Measurements from ENCODE around the gene SEC24B. TPM values are rescaled to one million over a fixed set of nuclear protein-coding genes. Genes with fewer than 3 reads are reported as not detected.

The SEC24B gene
- total and polyA plus RNA-seq, 10 of the 15 experiments (the other 5 are each of a cell fraction or from before 2014, with no cell fraction given): 6.4 to 43.2 (median 16.0) TPM

GRCh38 chr4:109497511-109497910, 63.9 kb downstream of the SEC24B start:
- ChIA-PET CTCF (no interaction called here), SMC1A (ENCODE audit: uncharacterized antibody, unreplicated experiment) (interaction anchor here (1.5 kb wide), 1 partner anchor 74 kb away, joined by 3 read pairs; no protein-coding TSS in a partner anchor), RAD21 (ENCODE audit: unreplicated experiment) (interaction anchor here (0.8 kb wide), 1 partner anchor 308 kb away, joined by 3 read pairs; no protein-coding TSS in a partner anchor), POLR2A (no interaction called here)
- no peaks in the 10 kb centered on the region for H3K27me3 ChIP-seq (replicated peaks in 1 of 2; ENCODE audit: control insufficient read depth in 2 of 2, insufficient read depth in 2 of 2, low read length in 1 of 2)
- no peak overlapping the region for H3K9ac ChIP-seq (ENCODE audit: control insufficient read depth, insufficient read depth, low read length)
- H3K4me1 ChIP-seq (ENCODE audit: control insufficient read depth, insufficient read depth, low read length): no peaks in the 10 kb centered on the region
- H3K4me3 ChIP-seq: no peak overlapping the region
- peaks cover 5 to 28% of the 10 kb centered on the region in 2 experiments; a peak in 3 of 4 replicates for H3K36me3 ChIP-seq (ENCODE audit: control insufficient read depth in 2 of 2, insufficient read depth in 2 of 2, low read length in 1 of 2)
- FAIRE-seq: no peak
- H3K9me3 ChIP-seq (replicated peaks; ENCODE audit: control insufficient read depth, insufficient read depth, low read length): no peaks in the 10 kb centered on the region
- H3K4me2 ChIP-seq (ENCODE audit: control insufficient read depth, insufficient read depth): no peak overlapping the region
- no peak for TF ChIP-seq ZNF207 (IDR thresholded peaks at IDR 0.05; ENCODE audit: borderline replicate concordance)
- no peak for TF ChIP-seq ATF2 (IDR thresholded peaks at IDR 0.05; ENCODE audit: low read length)
- no peak for TF ChIP-seq CHD2 (IDR thresholded peaks at IDR 0.05; ENCODE audit: borderline replicate concordance, low read depth, low read length)
- no peak for TF ChIP-seq BHLHE40 (IDR thresholded peaks at IDR 0.05; ENCODE audit: borderline replicate concordance in 1 of 2, low read depth in 2 of 2, low read length in 1 of 2)
- no peak for TF ChIP-seq HDGF (IDR thresholded peaks at IDR 0.05)
- no peak overlapping the region for H2AFZ ChIP-seq (ENCODE audit: control insufficient read depth, low read depth, low read length)
- BruUV-seq (replicated peaks): no TSS peak
- H3K27ac ChIP-seq (ENCODE audit: control insufficient read depth, insufficient read depth): no peak overlapping the region
- in situ Hi-C loops (cut with MboI): no loop called here
- no peak for ATAC-seq
- no peaks in the 10 kb centered on the region for H4K20me1 ChIP-seq (ENCODE audit: control insufficient read depth, insufficient read depth)
- DNase-seq (ENCODE audit: low read depth, low spot score): no peak
- H3K79me2 ChIP-seq (ENCODE audit: control insufficient read depth, insufficient read depth, low read length): no peaks in the 10 kb centered on the region
- intact Hi-C loops (cut with micrococcal nuclease; ENCODE audit: unreplicated experiment): no loop called here

DNA sequence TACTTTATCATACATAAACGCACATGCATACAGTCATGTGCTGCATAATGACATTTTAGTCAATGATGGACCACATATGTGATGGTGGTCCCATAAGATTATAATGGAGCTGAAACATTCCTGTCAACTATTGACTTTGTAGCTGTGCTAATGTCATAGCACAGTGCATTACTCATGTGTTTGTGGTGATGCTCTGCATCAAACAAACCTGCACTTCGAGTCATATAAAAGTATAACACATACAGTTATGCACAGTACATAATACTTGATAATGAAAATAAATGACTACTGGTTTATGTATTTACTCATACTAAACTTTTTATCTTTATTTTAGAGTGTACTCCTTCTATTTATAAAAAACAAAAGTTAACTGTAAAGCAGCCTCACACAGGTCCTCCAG, 65.9 kb downstream of the SEC24B start:
- Histone ChIP-seq H2AFZ (ENCODE audit: control insufficient read depth, low read depth, low read length) (no peak overlapping the region), H3K9me3 (replicated peaks; ENCODE audit: control insufficient read depth, insufficient read depth, low read length) (no peaks in the 10 kb centered on the region), H3K27ac (ENCODE audit: control insufficient read depth, insufficient read depth) (no peak overlapping the region), H3K79me2 (ENCODE audit: control insufficient read depth, insufficient read depth, low read length) (no peaks in the 10 kb centered on the region), H3K4me3 (no peak overlapping the region), H3K36me3 (ENCODE audit: control insufficient read depth in 2 of 2, insufficient read depth in 2 of 2, low read length in 1 of 2) (peaks cover 5 to 27% of the 10 kb centered on the region in 2 experiments; a peak in 3 of 4 replicates), H3K9ac (ENCODE audit: control insufficient read depth, insufficient read depth, low read length) (no peak overlapping the region), H3K4me2 (ENCODE audit: control insufficient read depth, insufficient read depth) (no peak overlapping the region), H3K27me3 (replicated peaks in 1 of 2; ENCODE audit: control insufficient read depth in 2 of 2, insufficient read depth in 2 of 2, low read length in 1 of 2) (no peaks in the 10 kb centered on the region), H4K20me1 (ENCODE audit: control insufficient read depth, insufficient read depth) (no peaks in the 10 kb centered on the region), H3K4me1 (ENCODE audit: control insufficient read depth, insufficient read depth, low read length) (no peaks in the 10 kb centered on the region)
- POLR2A ChIA-PET: interaction anchor here (1.2 kb wide), 1 partner anchor 66 kb away, joined by 3 read pairs; the partner anchor contains the start of gene SEC24B
- SMC1A ChIA-PET (ENCODE audit: uncharacterized antibody, unreplicated experiment): interaction anchor here (0.9 to 1.3 kb wide), 4 partner anchors 8 to 13 kb away, joined by 3 to 4 read pairs (median 3); no protein-coding TSS in a partner anchor
- DNase-seq (ENCODE audit: low read depth, low spot score) (no peak), FAIRE-seq (peak; percentile 71), ATAC-seq (no peak)
- CTCF ChIA-PET: interaction anchor here (0.7 to 1.4 kb wide), 2 partner anchors 20 to 75 kb away, joined by 3 read pairs; no protein-coding TSS in a partner anchor
- in situ Hi-C loops (cut with MboI) (no loop called here), intact Hi-C loops (cut with micrococcal nuclease; ENCODE audit: unreplicated experiment) (no loop called here)
- RAD21 ChIA-PET (ENCODE audit: unreplicated experiment): no interaction called here
- WGBS (ENCODE audit: insufficient coverage, insufficient replicate concordance, low lambda C conversion rate, missing lambda C conversion rate): 92% methylated on average over 2 of the region's 2 CpGs
- no TSS peak for BruUV-seq (replicated peaks)
- TF ChIP-seq EED (IDR thresholded peaks at IDR 0.05; ENCODE audit: low read depth): no peak
- TF ChIP-seq YY1 (IDR thresholded peaks at IDR 0.05; ENCODE audit: low read depth, low read length): no peak
- TF ChIP-seq NFXL1 (IDR thresholded peaks at IDR 0.05; ENCODE audit: borderline replicate concordance): no peak
- TF ChIP-seq BACH1 (IDR thresholded peaks at IDR 0.05; ENCODE audit: borderline replicate concordance): no peak
- TF ChIP-seq CUX1 (IDR thresholded peaks at IDR 0.05; ENCODE audit: insufficient replicate concordance, low read depth, low read length): no peak
- TF ChIP-seq CBX3 (IDR thresholded peaks at IDR 0.05; ENCODE audit: borderline replicate concordance, low read depth): no peak
